ENCODE measurements around the gene CDH18. TPM values are rescaled to one million over a fixed set of nuclear protein-coding genes. Genes with fewer than 3 reads are reported as not detected.

The CDH18 gene
- total RNA-seq, 1 donor from 2014 or later, result not detected

DNA sequence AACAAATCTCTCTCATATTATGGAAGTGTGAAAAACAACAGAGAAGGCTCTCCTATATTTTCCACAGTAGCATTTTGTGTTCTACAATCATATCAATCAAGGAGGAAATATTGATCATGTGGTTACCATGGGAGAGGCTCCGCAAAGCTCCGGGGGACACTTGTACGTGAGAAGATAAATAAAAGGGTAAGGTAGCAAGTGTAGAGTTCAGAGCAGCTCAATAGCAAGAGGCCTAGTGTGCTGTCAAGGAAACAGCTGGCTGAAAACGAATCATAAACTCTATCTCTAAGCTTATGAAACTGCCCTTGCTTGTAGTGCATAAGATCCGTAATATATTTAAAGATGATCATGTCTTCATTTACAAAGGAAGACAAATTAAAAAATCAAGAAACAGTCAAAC lies 57.5 kb downstream of the CDH18 start:
- no peak for DNase-seq (ENCODE audit: low spot score)

DNA sequence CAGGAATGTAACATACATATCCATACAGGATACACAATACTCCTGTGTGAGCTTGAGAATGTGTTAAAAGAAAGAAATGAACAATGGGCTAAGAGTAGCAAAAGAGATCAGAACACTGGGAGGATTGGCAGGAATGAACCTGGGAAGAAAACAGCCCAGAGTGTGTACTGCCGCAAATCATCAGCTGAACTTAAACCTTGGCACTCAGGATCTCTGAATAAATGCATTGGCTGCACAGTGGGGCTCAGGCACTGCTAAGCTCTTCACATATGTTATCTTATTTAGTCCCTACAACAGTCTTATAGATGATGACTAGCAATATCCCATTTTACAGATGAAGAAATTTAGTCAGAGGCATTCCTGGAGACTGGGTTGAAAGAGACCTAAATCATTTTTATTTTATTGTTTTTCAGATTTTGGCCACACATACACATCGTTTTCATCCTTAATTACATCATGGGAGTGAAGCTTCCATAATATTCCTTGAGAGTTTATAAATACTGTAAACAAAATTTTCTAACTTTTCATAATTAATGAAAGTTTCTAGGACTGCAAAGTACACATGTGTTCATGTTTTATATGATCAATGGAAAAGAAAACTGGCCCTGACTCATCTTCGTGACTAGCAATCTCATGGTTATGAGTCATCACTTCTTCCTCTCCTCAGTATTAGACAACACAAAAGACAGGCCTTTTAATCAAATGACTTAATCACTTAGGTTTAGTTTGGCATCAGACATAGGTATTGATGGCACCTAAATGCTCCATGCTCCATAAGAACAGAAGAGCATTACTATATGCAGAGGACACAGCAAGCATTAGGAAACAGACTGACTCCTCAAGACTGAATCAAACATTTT lies 59.2 kb downstream of the CDH18 start:
- no peak for DNase-seq (ENCODE audit: low spot score)

DNA sequence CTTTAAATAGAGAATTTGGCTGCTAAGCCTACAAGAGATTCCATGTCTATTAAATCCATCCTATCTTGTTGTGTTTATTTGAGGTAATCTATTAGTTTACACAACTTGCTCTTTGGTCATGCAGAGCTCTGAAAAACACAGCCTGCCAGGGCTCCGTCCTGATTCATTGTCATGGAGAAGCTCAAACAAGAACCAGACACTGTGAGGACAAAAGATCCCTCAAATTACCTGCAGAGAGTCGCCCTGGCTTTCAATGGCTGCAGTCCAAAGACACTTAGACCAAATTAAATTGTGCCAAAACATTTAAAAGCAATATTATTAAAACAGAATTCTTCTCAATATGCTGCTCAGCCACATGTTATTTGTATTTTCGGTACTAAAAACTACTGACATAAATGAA lies 60.1 kb downstream of the CDH18 start:
- DNase-seq (ENCODE audit: low spot score), result no peak

DNA sequence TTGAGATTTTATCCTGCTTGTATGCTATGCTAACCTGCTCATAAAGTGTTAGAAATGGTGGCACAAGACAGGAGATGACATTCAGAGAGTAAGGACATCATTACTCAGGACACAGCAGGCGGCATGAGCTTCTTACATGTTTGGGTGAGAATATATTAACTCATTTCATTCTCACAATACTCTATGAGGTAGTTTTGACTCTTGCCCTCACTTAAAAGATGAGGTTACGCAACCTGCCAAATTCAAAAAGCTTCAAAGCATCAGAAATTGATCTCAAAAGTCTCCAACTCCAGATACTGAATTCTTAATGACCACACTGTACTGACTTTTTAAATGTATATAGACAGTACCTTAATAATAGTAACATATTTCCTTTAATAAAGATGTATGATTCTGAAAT lies 60.8 kb downstream of the CDH18 start:
- DNase-seq (ENCODE audit: low spot score), result no peak

DNA sequence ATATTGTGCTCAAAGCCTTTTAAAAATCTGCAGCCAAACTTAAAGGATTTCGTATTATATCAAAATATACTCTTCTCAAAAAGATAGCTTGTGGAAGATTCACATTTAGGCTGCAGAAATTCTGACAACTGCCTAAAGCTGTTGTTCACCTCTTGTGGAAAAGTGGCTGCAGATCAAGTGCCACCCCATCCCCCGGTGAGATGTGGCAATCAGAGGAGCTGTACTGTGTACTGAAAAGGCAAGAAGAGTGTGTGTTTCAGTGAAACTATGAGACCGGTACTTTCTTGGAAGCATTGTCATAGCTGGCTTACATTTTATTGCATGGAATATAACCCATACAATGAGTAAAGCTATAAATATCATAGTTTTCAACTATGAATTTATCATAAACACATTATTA lies 64.3 kb downstream of the CDH18 start:
- no peak for DNase-seq (ENCODE audit: low spot score)

DNA sequence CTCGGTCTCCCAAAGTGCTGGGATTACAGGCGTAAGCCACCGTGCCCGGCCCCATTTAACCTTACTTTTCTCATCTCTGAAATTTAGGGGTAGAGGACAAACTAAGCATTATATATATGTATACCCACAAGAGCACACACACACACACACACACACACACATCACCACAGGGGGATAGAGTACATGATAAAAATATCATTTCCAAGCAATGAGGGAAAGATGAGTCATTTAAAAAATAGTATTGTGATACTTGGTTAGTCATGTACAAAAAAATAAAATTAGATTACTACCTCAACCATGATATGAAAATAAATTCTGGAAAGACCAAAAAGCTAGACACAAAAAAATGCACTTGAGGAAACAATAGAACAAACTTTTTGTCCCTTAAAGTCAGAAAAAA lies 67.2 kb downstream of the CDH18 start:
- DNase-seq (ENCODE audit: low spot score), result no peak

DNA sequence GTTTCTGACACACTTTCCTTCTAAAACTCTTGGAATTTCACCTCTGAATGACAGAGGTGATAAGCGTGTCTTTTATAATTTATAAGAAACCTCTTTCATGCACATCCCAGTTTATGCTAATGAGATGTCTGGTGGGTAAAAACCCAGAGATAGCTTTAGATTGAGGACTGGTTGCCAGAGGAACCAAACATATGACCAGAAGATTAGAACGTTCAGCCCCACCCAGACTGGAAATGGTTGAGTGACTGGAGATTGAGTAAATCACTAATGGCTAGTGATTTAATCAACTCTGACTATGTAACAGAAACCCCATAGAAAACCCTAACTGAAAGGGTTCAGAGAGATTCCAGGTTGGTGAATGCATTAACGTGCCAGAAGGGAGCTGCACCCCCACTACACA lies 69.2 kb downstream of the CDH18 start:
- no peak for DNase-seq (ENCODE audit: low spot score)

DNA sequence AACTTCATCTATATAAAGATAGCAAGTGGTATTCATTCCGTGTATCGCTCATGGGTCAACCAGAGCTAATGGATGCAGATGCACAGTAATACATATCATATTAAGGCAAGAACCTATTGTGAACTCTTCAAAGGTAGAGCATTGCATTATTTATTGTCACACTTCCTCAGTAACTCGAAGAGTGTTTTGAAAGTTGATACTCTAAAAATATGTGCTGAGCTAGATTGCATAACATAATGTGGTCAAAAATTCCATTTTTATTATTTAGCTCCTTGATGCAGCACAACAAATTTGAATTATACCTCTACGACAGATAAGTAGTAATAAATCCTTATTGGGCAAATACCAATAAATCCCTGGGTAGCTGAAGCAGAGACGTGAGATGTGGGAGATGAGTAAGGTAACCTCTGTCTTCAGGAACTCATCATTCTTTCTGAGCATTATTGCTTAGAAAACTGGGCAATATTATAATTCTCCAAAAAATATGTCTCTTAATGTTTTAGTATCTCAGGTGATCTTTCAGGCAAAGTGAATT lies 70.3 kb downstream of the CDH18 start:
- DNase-seq (ENCODE audit: low spot score), result no peak

DNA sequence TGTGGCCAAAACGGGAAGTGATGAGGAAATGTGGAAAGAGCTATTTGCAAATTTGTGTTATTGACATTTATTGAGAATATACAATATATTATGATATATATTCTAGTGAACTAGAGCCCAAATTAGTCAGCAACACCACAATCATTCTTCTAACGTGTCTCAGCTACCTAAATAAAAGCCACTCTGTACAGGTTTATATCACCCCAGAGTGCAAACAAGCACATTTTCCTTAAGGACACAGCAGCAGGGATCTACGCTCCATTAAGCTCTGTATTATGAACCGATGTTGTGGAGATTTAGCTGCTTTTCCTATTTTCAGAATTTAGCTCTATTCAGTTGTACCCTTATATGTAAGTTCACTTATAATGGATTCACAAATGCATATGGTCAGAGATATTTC lies 77.9 kb downstream of the CDH18 start:
- no peak for DNase-seq (ENCODE audit: low spot score)

DNA sequence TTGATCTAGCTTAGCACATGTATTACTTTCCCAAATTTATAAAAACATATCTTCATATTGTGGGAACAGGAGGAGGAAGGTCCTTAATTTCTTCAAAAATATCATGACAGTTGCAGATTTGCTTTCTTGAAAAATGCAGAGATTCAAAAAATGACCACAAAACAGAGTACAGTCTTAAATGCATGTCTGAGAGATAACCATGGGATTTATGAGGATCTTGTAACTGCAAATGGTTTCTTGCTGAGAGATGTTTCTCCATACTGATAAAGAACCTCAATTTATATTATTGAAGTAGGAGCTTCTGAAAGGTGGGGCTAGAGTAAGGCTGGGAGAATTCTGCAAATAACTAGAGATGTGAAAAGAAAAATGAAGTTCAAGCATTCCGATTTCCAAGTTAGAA lies 83.2 kb downstream of the CDH18 start:
- DNase-seq (ENCODE audit: low spot score), result no peak

DNA sequence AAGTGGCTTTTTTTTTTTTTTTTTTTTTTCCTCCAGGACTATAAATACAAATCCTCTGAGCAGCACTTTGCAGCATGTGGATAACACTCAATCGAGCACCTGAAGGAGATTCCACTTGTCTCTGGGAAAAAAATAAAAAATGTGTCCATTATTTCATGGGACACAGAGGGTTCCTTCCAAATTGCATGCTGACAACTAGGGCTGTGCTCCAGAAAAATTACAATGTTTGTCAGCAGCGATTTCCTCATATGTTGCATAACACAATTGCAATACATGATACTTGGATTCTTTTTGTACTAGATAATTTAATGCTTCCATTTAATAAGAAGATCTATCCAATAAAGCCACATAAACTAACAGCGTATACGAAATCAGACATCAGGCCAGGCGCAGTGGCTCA lies 84.4 kb downstream of the CDH18 start:
- no peak for DNase-seq (ENCODE audit: low spot score)

DNA sequence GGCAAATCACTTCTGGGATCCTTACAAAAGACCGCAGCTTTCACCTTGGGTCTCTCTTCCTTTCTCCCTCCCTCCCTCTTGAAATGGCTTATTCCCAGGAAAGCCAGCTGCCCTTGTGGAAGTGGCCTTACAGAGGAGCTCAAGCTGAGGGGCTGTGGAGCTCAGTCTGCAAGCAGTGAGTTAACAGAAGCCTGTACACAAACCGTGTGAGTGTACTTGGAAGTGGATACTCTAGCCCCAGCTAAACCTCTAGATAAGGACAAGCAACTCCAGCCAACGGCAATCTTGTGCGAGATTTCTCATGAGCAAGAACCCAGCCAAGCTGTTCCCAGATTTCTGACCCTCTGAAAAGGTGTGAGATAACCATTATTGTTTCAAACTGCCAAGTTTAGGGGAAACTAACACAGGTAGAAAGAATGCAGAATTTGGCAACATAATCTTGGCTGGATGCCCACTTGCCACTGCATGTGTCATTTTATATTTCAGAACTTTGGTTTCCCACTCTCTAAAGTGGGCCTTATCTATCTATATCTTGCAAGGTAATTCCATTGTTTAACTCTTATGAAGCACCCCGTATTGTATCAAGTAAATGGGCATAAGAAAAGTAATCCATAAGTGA lies 85.6 kb downstream of the CDH18 start:
- DNase-seq (ENCODE audit: low spot score), result no peak

DNA sequence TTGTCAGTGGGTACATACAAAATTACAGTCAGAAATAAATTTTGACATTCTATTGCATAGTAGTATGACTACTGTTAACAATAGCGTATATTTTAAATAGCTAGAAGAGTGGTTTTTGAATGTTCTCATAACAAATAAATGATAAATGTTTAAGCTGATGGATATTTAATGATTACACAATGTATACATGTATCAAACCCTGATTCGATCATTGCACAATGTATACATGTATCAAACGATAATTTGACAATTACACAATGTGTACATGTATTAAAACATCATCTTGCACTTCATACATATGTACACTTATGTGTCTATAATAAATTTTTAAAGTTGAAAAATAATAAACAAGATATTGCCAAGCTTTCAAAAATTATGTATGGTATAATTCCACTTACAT lies 87.7 kb downstream of the CDH18 start:
- DNase-seq (ENCODE audit: low spot score), result no peak

DNA sequence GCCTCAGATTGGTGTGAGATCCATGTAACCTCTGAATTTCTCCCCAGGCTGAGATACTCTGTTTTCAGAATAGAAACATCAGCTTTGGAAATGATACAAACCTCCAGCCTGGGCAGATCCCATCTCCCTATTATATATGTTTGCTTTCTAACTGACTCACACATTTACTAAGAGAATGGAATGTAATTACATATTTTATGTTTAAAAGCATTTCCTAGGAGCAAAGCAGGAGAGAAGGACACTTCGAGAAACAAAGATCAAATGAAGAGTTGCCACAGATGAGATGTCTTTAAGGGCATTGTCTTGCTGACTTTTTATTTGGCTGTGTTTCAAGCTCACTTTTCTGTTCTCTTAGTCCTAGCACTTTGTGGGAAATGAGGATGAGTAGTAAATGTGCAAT lies 96.3 kb downstream of the CDH18 start:
- DNase-seq (ENCODE audit: low spot score), result no peak

DNA sequence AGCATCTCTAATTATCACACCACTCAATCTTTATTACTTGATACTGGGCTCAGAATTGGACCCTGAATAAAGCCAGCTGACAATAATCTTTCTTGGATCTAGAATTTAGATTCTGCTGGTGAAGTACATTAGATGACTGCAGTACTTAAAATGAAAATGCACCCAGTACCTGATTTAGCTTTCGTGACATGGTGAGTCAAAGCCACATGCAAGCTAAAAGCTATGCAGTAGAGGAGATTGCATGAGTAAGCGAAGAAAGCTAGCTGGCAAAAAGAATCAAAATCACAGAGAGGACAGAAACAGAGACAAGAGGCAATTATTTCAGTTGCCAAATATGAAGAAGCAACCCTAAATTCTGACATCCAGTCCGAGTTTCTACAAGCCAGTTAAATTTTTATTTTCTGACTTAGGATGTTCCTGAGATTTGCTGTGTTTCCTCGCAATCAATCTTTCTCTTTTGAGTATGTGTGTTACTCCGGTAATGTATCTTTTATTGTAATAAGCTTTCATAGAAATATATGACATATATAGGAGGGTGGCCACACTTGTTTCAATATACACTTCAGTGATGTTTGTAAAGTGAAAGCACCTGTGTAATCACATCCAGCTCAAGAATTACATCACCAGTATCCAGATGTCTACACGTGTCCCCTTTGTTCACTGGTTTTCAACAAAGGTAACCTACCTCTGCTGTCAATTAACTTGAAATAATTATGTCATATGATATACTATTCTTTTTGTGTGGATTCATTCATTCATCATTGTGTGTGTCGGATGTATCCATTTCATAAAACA lies 101.7 kb downstream of the CDH18 start:
- no peak for DNase-seq (ENCODE audit: low spot score)

DNA sequence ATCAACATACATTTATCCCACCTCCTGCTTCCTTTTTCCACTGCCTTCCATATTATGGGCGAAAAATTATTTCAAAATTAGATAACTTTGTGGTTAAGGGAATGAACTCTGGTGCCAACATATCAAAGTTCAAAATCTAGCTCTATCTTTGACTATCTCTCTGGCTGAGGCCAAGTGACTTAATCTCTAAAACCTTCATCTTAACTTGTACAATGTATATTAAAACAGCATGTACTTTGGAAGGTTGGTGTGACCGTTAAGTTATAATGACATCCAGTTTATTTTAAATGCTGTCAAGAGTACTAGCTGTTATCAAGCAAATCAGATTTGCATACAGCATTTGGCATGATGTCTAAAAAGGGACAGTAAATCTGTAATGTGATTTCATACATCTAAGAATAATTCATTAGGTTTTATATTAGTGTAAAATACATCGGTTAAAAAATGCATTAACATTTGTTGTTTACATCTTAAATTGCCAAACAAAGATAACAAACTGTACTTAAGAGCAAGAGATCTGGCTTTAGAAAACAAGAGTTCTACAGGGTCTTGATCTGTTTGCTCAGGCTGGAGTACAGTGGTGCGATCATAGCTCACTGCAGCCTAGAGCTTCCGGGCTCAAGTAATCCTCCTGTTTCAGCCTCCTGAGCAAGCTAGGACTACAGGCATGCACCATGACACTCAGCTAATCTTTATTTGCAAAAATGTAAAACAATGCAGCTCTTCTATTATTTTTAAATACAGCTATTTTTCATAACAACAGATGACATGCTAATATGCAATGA lies 102.8 kb downstream of the CDH18 start:
- DNase-seq (ENCODE audit: low spot score), result no peak

DNA sequence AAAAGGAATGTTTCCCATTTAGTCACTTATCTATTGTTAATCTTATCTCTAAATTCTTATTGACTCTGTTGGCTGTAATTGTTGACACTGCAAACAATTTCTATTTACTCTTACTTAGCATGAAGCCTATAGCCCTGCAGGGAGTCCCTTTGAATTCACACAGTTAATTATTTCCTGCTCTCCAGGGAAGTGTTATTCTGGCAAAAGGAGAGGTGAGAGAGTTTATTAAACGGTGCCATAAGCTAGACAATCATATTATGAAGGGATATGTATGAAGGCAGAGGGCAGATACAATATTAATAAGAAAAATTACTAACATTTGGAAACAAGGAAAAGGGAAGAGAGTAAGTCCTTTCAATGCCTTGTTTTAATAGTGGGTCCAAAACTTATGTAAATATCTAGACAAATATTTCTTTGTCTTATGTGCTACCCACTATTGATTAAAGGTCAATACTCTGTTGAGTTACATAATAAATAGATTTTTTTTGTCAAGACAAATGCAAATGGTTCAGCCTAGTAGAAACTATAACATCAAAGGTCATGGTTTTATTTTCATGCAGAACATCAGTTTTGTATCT lies 107.1 kb downstream of the CDH18 start:
- DNase-seq (ENCODE audit: low spot score), result no peak

DNA sequence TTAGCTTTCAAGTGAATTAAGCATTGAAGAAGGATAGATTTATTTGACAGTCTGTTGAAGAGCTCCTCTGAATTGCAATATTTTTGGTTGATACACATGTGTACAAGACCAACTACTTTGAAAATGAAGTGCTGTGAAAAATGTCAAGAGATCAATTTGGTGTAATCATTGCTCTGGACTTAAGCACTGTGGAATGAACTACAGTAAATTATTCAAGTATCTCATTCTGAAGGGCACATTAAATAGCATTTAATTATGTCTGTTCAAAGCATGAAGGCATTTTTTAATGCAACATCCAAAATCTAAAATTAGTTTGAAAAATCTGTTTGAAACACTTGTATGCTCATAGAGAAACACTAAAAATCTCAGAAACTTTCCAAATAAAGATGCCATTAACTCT lies 107.5 kb downstream of the CDH18 start:
- no peak for DNase-seq (ENCODE audit: low spot score)

DNA sequence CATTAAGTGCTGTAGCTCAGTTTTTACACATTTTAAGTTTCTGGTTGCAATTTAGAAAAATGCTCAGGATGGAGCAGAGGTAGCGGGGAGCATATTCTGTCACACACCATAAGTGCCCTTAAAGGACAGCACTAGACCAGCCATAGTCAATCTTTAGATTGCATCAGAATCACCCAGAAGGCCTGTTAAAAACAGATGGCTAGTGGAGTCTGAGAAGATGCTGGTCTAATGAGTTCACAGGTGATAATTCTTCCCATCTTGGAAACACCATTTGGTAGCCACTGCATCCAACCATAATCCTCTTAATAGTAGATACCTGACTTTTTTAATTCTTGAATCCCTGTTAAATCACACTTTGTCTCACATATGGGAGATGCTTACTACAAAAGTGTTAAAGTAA lies 113.2 kb downstream of the CDH18 start:
- no peak for DNase-seq (ENCODE audit: low spot score)

DNA sequence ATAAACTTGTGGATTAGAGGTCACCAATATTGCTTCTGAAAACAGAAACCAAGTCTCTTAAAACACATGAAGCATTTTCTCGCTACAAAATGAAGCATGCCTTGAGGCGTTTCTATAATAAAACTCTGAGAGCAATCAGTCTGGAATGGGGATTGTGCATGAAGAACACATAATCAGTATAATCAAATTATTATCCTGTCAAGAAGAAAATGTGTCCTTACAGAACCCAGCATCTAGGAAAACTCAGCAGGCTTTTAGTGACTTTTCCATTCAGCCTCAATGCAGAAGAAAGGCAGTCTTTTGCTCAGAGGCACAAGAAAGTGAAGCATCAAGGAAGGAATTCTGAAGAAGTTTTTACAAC lies 121.9 kb downstream of the CDH18 start:
- no peak for DNase-seq (ENCODE audit: low spot score)
